Kidney epithelial cell (primary cell): ENCODE measurements around the gene HSD11B1. TPM values are rescaled to one million over a fixed set of nuclear protein-coding genes. Genes with fewer than 3 reads are reported as not detected.

Experiments used
- DNase-seq: peaks from one replicate; pipeline ENCODE4 v3.0.0-alpha.2; 2010; ENCODE audit warnings: low read depth
- H3K27me3 ChIP-seq: 2 replicates; pipeline ENCODE4 v1.6.0; 2011; ENCODE audit warnings: low read length; ENCODE audit not compliant: control insufficient read depth, insufficient read depth
- H3K36me3 ChIP-seq: 2 replicates; pipeline ENCODE4 v1.5.1; 2011; ENCODE audit warnings: low read length; ENCODE audit not compliant: control insufficient read depth, insufficient read depth
- H3K4me3 ChIP-seq: 2 replicates; pipeline ENCODE4 v1.5.1; 2011; ENCODE audit warnings: low read depth, mild to moderate bottlenecking, control low read depth, low read length
- CTCF ChIP-seq: IDR thresholded peaks from 2 replicates; pipeline ENCODE4 v1.5.1; 2011; ENCODE audit warnings: mild to moderate bottlenecking, moderate library complexity, low read length, control low read depth, inconsistent platforms; ENCODE audit not compliant: insufficient read depth, poor library complexity, severe bottlenecking
- total RNA-seq: library from RNA; depleted of rRNA; stranded (reverse); fragments of >200 nt; gene quantifications from 2 replicates; pipeline ENCODE4 v1.2.3, GENCODE V29; 2015

Gene HSD11B1
- total RNA-seq, 1 donor from 2014 or later = 2.1 TPM

- no peak for TF ChIP-seq CTCF
- no peak for DNase-seq
- H3K4me3 ChIP-seq = no peak overlapping the region
- H3K36me3 ChIP-seq = no peaks in the 10 kb centered on the region
- H3K27me3 ChIP-seq = no peaks in the 10 kb centered on the region
These were observed 43.6 kb upstream of the HSD11B1 start for GRCh38 chr1:209661071-209661470.

GRCh38 chr1:209662879-209663327, 41.7 kb upstream of the HSD11B1 start:
- no peak for TF ChIP-seq CTCF
- H3K4me3 ChIP-seq = no peak overlapping the region
- H3K36me3 ChIP-seq = no peaks in the 10 kb centered on the region
- DNase-seq = no peak
- H3K27me3 ChIP-seq = no peaks in the 10 kb centered on the region

GRCh38 chr1:209667103-209667502, 37.5 kb upstream of the HSD11B1 start:
- no peak overlapping the region for H3K4me3 ChIP-seq
- H3K27me3 ChIP-seq = no peaks in the 10 kb centered on the region
- H3K36me3 ChIP-seq = no peaks in the 10 kb centered on the region
- no peak for TF ChIP-seq CTCF
- DNase-seq = no peak

GRCh38 chr1:209667708-209668107, 36.9 kb upstream of the HSD11B1 start:
- Histone ChIP-seq H3K4me3 (no peak overlapping the region), H3K27me3 (no peaks in the 10 kb centered on the region), H3K36me3 (no peaks in the 10 kb centered on the region)
- no peak for DNase-seq
- TF ChIP-seq CTCF = no peak

- Histone ChIP-seq H3K36me3 (no peaks in the 10 kb centered on the region), H3K4me3 (no peak overlapping the region), H3K27me3 (no peaks in the 10 kb centered on the region)
- no peak for TF ChIP-seq CTCF
- DNase-seq = no peak
These were observed 34.1 kb upstream of the HSD11B1 start for GRCh38 chr1:209670441-209671082.
